Fibroblast of skin of back (primary cell): ENCODE data around the gene PKD1L1.
"Not testable (repeated sequence)": the region's sequence is repeated elsewhere in the genome, so short reads cannot be mapped to it uniquely, and the experiment has no call there.

ENCODE experiments used
- DNase-seq: peaks from one replicate; pipeline ENCODE4 v3.0.0-alpha.2; 2013

The PKD1L1 gene

DNA sequence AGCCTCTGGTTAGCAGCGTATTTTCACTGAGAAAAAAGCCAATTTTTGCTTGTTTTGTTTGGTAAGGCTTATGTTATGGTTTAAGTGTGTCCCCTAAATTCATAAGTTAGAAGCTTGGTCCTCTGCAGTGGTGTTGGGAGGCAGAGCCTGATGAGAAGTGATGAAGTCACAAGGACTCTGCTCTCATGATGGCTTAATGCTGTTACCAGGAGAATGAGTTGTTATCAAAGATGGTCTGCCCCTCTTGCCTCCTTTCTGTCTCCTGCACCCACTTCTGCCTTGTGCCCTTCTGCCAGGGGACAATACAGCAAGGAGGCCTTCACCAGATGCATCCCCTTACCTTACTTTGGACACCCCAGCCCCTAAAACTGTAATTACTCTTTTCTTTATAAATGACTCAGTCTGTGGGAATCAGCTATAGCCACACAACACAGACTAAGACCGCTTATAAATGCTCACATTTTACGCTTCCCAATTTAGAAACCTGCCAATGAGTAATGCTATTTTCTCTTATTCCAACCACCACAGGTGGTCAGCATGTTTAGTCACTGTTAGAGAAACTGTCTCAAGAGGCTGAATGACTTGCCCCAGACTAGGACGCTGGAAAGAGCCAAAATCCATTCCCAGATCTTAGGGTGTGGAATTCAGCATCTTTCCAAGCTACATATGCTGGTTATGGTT lies 6.1 kb upstream of the PKD1L1 start:
- DNase-seq, result peak; percentile 43

DNA sequence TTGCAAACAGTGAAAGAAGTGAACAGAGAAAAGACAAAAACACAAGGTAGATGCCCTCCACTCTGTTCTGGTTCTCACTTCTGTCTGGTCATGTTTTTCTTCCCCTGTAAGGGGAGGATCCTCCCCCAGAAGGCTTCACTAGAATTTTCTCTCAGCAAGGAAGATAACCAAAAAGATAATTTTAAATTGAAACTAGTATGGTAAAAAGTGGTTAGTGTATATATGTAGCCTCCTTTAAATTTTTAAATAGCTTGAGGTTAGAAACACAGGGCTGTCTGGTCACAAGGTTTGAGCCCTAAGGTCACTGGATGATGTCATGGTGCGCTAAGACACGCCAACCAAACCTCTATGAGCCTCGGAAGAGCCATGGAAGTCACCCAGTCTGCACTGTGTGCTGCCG lies 5.6 kb upstream of the PKD1L1 start:
- no peak for DNase-seq

DNA sequence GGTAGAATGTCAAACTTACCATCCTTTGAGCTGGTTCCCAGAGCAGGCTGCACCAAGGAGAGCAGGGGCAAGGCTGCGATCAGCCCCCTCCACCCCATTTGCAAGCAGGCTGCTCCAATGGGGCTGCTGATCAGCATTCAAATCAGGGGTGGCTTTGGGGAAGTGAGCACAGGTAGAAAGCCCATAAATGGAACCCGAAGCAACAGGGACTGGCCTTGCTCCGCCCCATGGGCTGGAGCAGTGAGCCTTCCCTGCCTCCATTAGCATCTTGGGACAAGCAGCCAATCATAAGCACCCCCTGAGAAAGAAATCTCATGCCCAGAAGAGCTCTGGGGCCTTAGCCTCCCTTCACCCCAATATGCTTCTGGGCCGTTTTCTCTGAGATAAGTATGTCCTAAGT lies 4.0 kb upstream of the PKD1L1 start:
- DNase-seq, result no peak

DNA sequence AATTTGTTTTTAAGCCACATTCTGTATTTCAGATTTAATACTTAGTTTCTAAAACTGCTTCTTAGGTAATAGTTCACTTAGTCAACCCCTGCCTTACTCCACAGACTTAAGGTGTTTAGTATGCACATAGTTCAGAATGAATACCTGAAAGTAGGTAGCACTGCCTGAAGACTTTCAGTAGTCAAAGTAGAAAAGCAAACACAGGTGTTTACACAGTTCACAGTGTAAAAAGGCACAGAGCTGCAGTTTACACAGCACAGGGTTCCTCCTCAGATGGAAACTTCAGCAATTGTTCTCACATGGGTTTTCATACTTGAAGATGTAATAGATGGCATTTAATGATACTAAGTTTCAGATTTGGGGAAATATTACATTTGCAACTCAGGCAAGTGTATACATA lies 3.1 kb upstream of the PKD1L1 start:
- DNase-seq, result no peak

DNA sequence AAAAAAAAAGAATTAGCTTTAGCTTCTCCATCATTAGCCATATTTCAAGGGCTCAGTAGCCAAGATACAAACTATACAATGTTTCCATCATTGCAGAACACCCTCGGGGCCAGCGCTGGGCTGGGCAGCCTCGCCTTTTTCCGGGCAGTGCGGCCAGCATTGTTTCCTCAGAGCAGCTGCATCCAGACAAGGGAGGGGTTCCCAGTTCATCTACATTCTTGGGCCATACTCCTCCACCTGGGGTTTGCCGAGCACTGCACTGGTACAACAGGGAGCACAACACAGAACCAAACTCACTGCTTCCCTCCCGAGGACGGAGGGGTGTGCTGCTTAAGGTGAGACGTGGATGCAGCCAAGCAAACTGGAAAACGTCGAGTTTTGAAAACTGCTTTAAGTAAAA lies 2.4 kb upstream of the PKD1L1 start:
- DNase-seq, result no peak

DNA sequence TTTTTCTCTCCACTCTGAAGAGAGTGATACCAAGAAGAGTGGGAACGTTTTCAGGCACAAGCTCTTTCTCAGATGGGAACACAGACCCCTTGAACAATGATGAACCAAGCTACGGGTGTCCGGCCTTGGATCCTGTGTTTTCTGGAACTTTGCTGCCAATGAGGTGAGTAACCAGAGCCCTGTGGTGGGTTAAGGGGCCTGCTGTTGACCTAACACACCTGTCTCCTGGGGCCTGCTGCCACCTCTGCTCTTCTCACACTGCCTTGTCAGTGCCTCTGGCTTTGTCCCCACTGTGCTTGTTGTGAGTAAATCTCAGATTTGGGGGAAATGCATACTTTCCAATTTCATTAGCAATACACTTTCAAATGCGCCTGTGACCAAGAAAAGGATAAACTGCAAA lies 1.4 kb upstream of the PKD1L1 start:
- no peak for DNase-seq

DNA sequence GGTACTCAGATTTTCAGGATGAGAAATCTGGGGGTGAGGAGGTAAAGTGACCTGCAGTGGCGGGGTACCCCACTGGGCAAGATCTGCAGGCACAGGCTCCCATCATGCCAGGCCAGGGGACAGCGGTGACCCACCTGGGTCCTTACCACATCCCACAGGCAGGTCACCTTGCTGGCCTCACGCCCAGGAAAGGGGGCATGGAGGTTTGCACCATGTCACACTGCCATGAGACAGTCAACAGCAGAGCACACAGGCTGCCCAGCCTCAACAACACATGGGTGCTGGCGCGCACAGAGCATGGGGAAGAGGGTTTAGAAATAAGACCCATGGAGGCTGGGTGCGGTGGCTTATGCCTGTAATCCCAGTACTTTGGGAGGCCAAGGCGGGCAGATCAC lies 914 bp downstream of the PKD1L1 start:
- DNase-seq, result no peak

DNA sequence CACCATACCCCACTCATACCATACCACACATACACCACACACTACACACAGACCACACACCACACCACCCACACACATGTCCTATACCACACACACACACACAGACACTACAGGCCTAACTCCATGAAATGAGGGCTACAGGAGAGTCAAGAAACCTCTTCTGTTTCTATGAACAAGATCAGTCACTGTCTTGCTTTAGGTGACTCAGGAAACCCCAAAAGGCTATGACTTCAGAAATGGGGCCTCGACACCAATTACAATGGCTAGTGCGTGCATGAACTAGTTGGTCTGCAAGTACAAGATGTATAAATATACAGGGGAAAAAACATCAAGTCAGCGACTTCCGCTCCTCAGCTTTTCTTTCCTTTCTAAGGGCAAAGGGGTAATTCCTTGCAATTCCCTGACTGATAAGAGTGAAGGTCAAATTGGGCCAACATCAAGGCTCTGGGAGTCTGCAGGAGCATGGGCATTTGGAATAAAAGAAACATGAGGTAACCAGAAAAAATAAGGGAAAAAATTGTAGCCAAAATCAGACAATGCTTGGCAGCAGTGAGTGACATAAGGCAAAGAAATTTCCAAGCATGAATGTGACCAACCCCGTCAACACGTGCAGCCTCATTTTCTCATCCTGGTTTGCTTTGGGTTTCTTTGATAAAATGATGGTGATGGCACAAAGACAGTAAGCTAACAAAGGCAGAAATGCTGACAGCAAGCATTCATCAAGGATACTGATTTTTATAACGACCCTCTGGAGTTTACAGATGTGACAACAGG lies 1.5 kb downstream of the PKD1L1 start:
- DNase-seq, result no peak

DNA sequence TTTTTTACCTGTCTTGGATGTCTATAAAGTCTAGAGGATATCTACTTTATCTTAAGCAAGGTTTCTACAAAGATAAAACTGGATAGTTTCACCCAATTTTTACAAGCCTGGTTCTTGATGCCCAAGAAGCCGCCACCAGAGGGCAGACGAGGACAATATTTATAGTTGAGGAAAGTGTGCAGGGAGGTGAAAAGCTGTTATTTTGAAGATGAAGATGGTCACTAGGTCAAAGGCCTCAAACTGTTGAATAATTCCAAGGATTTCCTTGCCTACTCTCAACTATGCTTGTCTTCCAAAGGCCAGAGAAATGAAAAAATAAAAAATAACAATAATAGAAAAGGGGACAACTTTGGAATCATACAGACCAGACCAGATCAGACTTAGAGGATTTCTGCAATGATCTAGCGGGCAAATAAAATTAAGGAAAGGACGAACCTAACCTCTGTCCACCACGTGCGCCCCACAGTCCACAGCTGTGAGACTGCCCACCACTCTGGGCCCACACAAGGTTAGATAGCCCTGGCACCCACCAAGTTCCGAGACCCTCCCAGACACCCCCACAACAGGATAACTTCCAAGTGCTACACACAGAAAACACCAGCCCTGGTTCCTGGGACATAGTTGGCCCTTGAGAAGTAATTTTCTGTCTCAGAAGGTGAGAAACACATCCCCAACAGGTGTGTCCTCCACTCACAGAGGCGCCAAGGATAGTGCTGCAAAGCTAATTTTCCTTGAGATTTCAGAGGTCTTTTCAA lies 2.8 kb downstream of the PKD1L1 start:
- DNase-seq, result peak; percentile 67

DNA sequence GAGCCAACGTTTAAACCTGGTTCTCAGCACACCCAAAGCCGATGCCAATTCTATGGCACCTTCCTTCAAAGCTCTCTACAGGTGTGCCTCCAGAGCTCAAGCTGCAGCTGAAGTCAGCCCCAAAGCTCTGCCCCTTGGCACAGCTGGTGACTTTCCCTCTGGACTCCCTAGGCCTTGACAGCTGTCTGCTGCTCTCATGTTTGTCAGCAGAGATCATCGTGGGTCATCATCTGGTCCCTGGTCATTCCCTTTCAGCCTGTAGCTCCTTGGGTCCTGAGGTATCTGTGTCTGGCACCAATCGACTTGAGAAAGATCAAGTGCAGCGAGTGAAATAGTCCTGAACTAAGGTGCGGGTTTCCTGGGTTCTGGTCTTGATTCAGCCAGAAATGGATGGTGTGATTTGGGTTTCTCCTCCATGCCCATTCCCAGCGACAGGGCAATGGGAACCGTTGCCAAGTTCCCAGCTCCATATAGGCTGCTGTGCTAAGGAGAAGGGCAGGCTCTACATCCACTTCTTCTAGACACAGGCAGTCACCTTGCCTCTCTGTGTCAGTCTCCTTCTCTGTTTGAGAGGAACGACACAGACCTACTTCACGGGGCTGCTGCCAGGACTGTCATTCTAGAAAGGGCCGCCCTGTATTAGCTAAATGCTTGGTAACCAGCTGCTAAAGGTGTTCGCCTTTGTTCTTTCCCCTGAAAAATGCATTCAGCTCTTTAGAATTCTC lies 3.6 kb downstream of the PKD1L1 start:
- no peak for DNase-seq

DNA sequence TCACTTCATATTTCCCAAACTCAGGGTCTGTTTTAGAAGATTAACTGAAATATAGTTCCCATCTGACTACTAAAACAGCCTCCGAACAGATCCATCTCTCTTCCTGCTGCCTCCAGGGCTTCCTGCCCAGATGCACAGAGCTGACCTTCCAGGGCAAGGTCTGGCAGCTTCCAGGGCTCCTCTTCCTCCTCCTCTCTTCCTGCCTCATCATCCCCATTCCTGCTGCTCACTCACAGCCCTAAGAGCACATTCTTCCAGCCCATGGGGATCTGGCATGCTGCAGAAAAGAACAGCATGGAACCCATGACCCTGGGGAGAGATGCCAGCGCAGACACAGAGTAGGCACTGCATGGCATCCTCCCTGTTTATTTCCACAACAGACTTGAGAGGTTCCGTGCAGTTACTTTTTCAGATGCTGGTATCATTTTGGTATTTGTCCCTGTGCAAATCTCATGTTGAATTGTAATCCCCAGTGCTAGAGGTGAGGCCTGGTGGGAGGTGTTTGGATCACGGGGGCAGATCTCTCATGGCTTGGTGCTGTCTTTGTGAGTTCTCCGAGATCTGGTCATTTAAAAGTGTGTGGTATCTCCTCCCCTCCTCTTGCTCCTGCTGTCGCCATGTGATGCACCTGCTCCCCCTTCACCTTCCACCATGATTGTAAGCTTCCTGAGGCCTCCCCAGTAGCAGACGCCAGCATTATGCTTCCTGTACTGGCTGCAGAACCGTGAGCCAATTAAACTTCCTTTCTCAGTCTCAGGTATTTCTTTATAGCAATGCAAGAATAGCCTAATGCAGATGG lies 4.4 kb downstream of the PKD1L1 start:
- no peak for DNase-seq

DNA sequence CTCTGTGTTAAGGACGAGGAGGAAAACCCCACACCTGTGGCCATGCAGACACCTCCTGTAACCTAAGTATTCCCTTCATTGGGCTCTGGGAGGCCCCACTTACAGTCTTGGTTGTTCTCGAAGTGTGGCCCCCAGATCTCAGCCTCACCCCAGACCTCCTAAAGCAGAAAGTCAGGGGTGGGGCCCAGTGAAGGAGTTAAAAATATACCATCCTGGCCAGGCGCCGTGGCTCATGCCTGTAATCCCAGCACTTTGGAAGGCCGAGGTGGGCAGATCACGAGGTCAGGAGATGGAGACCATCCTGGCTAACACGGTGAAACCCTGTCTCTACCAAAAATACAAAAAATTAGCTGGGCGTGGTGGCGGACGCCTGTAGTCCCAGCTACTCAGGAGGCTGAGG lies 5.6 kb downstream of the PKD1L1 start:
- not testable (repeated sequence) for DNase-seq

DNA sequence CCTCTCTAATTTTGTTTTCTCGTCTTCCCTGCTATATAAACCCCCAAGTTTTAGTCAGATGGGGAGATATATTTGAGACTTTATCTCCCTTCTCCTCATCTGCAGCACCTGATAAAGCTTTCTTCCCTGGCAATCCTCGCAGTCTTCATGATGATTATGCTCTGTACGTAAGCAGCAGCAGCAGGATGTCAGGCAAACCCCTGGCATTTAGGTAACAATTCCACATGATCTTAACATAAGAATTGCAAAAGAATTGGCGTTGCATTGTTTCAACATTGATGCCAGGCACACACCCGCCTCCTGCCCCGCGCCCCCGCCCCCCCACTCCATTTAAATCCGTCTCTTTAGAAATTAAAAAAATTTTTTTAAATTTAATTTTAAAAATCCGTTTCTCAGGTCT lies 6.1 kb downstream of the PKD1L1 start:
- DNase-seq, result no peak

DNA sequence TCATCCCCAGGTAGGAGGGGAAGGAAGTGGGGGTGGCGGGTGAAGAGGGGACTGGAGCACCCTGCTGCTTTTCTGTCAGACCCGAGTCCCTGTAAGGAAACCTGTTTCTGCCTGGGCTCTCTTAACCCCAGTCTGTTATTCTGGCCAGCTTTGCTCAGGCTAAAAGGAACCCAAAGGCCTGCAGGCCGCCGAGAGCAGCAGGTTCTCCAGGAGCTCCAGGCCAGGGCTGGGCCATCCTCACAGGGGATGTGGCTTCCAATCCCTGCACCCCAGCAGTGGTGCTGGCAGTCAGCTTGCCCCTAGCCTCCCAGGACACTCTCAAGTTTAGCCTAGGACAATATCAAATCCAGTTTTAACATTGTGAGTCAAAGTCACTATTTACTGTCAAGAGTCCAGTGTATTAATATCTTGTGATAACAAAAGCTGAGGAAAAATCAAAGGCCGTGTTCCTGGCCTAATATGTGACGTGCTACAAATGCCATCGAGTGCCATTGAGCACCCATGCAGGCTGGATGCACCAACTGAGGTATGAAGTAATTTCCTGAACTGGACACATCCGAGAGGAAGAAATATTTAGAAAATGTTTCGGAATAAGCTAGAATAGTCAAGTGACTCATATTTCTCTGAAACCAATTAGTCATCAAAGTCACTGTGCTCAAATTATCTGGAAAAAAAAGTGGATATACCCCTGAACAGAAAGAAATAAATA lies 7.0 kb downstream of the PKD1L1 start:
- peak; percentile 95 for DNase-seq

DNA sequence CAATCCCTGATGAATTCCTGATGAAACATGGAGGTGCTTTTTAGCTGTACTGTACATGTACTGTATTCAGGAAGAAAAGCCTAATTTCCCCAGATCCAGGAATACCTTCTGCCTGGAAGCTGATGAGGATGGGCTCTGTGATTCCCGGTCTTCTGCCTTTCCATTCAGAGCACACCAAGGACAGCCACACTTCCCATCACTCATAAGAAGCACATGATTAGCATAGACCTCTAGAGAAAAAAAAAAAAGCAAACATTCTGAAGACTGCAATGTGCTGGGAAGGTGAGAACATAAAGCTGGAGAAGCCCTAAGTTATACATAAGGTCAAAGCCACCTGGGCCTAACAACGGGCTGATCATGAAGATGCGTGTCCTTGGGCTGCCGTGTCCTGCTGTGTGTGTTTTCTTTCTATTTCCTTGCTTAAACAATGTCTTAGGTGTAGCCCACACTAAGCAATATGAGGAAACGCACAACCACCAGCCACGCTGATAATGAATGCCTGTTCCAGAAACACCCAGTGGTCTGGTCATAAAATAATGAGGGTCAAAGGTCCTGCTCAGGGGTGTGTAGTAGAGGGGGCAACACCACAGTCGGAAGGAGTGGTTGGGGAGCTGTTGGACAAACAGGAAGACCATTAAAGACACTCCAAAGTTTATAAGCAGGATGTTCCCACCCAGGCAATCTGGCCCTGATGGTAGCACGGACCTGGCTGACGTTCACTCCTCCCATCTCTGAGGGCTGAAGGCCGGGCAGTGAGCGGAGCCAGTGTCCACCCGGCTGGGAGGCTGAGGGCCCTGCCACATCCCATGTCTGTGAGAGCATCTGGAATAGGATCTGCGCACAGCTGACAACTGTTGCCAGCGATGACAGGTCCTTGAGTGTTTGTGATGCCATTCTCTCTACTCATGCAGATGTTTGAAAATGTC lies 7.9 kb downstream of the PKD1L1 start:
- peak; percentile 91 for DNase-seq

DNA sequence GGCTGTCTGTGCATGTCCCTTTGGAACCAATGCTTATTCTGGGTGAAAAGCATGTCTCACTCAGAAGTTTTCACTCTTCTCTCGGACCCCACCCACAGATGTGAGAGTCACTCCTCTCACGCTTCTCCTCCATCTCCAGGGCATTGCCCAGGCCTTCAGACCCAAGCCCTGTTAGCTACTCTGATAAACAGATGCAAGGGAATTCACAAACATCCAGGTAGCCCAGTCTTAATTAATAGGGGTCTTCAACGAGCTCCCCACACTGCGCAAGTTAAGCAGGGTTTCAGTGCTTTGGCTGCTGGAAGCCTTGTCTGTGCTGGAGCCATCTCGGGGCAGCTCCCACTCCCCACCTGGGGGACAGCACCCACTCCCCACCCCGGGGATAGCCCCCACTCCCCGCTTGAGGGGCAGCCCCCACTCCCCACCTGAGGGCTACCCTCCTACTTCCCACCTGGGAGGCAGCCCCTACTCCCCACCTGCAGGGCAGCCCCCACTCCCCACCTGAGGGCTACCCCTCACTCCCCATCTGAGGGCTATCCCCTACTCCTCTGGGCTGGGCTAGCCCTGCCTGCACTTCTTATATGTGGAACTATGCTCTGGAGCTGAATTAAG lies 8.7 kb downstream of the PKD1L1 start:
- no peak for DNase-seq

DNA sequence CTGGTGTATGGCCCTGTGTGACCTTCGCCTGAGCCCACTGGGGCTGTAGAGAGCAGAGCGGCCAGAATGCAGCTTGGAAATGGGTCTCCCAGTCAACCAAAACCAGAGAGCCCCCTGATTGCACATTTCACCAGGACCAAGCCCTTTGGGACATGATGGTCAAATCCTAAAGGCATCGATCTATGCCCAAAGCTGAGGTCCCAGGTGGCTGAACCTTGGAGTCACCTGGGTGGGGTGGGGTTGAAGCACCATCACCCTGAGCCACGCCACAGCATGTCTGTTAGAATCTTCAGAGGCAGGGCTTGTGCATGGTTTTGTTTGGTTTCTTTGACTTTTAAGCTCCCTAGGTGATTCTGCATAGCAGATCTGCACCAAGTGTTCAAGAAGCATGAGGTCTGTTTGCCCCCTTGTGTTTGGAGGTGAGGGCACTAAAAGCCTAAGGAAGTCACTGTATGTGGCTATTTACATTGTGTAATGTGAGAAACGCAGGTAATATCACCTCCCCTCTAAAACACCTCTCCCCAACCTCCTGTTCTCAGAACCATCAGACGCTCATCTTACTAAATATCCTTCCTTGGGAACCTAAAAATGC lies 9.6 kb downstream of the PKD1L1 start:
- no peak for DNase-seq

DNA sequence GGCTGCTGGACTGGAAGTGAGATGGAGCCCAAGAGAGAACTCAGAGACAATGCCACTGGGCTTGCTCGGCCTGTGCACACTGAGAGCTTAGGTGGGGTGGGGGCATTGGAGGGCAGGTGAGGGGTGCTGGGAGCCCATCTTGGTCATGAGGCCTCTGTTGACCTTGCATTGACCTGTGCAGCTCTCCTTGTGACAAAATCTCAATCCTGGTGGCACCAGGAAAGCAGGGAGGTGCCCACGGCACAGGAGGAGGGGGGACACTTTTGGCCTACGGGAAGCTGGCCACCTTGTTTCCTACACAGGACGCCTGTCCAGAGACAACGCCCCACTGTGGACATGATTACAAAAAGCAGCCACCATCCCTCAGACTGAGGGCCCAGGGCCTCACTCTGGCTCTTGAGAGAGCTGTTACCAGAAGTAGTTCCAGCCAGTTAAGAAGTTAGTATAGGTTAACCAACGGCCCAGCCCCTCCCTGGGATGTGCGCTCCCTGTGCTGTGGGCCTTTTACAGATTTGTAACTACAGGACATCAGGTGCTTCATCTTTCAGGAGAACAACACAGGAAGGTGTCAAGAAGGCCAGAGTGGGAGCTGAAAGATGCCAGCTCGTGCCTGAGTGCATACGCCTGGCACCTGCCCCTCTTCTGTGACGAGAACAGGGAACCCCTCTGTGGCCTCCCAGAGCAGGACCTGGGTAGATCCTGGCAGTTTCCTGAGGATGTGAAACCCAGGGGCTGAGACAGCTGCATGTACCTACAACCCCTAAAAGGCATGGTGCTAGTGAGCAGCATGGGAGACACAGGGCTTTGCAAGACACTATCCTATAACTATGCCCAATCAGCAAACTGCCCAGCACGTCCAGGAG lies 10.3 kb downstream of the PKD1L1 start:
- no peak for DNase-seq
